Stimulated activated CD8-positive, alpha-beta memory T cell treated with anti-CD3 and anti-CD28 coated beads, Interleukin-4, amount 100 ng/mL, for 4 hours (primary cell): ENCODE data around the gene PSMB5.

Experiments used
- DNase-seq, 2 donors: peaks; one replicate each; pipeline ENCODE4 v3.0.0-alpha.2; 2020; ENCODE audit warnings: low read depth in 2 of 2, low spot score in 1 of 2

Gene PSMB5

GRCh38 chr14:22976620-22977433 is 57.9 kb downstream of the PSMB5 start:
- no peak for DNase-seq
